Type B pancreatic cell (in vitro differentiated cells): ENCODE measurements around the gene NPTX1. TPM values are rescaled to one million over a fixed set of nuclear protein-coding genes. Genes with fewer than 3 reads are reported as not detected.

Experiments used
- DNase-seq: peaks from one replicate; pipeline ENCODE4 v3.0.0; 2021; ENCODE audit warnings: mixed read lengths; ENCODE audit not compliant: unreplicated experiment; ENCODE audit errors: extremely low spot score
- H3K27ac Mint-ChIP-seq: 2 replicates; pipeline ENCODE4 v1.8.0; 2021; ENCODE audit warnings: mild to moderate bottlenecking, mixed read lengths
- H3K27me3 Mint-ChIP-seq: 2 replicates; pipeline ENCODE4 v1.8.0; 2021; ENCODE audit warnings: mixed read lengths
- H3K36me3 Mint-ChIP-seq: 2 replicates; pipeline ENCODE4 v1.8.0; 2021; ENCODE audit warnings: mixed read lengths
- H3K4me1 Mint-ChIP-seq: one replicate; pipeline ENCODE4 v1.8.0; 2021; ENCODE audit warnings: mixed read lengths; ENCODE audit not compliant: unreplicated experiment
- H3K4me3 Mint-ChIP-seq: 2 replicates; pipeline ENCODE4 v1.8.0; 2021; ENCODE audit warnings: mild to moderate bottlenecking, mixed read lengths
- H3K9me3 Mint-ChIP-seq: 2 replicates; pipeline ENCODE4 v1.8.0; 2021; ENCODE audit warnings: mixed read lengths
- CTCF ChIP-seq: fragments of 200-600 bp; sonication (generic); conservative IDR thresholded peaks from 2 replicates; pipeline ENCODE4 v1.5.0; 2021; ENCODE audit warnings: antibody characterized with exemption, mild to moderate bottlenecking
- total RNA-seq: library from RNA; stranded (reverse); gene quantifications from 2 replicates; pipeline ENCODE4 v1.2.1, GENCODE V29; 2021; ENCODE audit warnings: low replicate concordance

The NPTX1 gene
- total RNA-seq, 1 donor from 2014 or later = 4.7 TPM

- Mint-ChIP-seq H3K4me1 (peaks cover 6% of the 10 kb centered on the region), H3K36me3 (no peaks in the 10 kb centered on the region), H3K27me3 (peaks cover 55% of the 10 kb centered on the region), H3K4me3 (no peak overlapping the region), H3K9me3 (no peaks in the 10 kb centered on the region), H3K27ac (no peak overlapping the region)
- no peak for DNase-seq
- no peak for TF ChIP-seq CTCF
These were observed 22.0 kb upstream of the NPTX1 start for GRCh38 chr17:80498242-80498919.

- H3K4me1 Mint-ChIP-seq = peaks cover 6% of the 10 kb centered on the region
- DNase-seq = no peak
- H3K27me3 Mint-ChIP-seq = peaks cover 59% of the 10 kb centered on the region
- no peak for TF ChIP-seq CTCF
- no peak overlapping the region for H3K27ac Mint-ChIP-seq
- H3K36me3 Mint-ChIP-seq = no peaks in the 10 kb centered on the region
- H3K9me3 Mint-ChIP-seq = no peaks in the 10 kb centered on the region
- no peak overlapping the region for H3K4me3 Mint-ChIP-seq
These were observed 21.4 kb upstream of the NPTX1 start for GRCh38 chr17:80497726-80498241.

- Mint-ChIP-seq H3K4me3 (no peak overlapping the region), H3K27ac (no peak overlapping the region), H3K27me3 (peaks cover 48% of the 10 kb centered on the region), H3K36me3 (no peaks in the 10 kb centered on the region), H3K9me3 (no peaks in the 10 kb centered on the region), H3K4me1 (peaks cover 12% of the 10 kb centered on the region)
- no peak for DNase-seq
- no peak for TF ChIP-seq CTCF
These were observed 18.1 kb upstream of the NPTX1 start for GRCh38 chr17:80494547-80494946.

GRCh38 chr17:80492343-80493136, 16.1 kb upstream of the NPTX1 start:
- H3K27ac Mint-ChIP-seq = no peak overlapping the region
- no peak for TF ChIP-seq CTCF
- no peaks in the 10 kb centered on the region for H3K9me3 Mint-ChIP-seq
- no peaks in the 10 kb centered on the region for H3K36me3 Mint-ChIP-seq
- no peak for DNase-seq
- H3K4me1 Mint-ChIP-seq = peaks cover 8% of the 10 kb centered on the region
- H3K27me3 Mint-ChIP-seq = peaks cover 41% of the 10 kb centered on the region
- no peak overlapping the region for H3K4me3 Mint-ChIP-seq

DNA sequence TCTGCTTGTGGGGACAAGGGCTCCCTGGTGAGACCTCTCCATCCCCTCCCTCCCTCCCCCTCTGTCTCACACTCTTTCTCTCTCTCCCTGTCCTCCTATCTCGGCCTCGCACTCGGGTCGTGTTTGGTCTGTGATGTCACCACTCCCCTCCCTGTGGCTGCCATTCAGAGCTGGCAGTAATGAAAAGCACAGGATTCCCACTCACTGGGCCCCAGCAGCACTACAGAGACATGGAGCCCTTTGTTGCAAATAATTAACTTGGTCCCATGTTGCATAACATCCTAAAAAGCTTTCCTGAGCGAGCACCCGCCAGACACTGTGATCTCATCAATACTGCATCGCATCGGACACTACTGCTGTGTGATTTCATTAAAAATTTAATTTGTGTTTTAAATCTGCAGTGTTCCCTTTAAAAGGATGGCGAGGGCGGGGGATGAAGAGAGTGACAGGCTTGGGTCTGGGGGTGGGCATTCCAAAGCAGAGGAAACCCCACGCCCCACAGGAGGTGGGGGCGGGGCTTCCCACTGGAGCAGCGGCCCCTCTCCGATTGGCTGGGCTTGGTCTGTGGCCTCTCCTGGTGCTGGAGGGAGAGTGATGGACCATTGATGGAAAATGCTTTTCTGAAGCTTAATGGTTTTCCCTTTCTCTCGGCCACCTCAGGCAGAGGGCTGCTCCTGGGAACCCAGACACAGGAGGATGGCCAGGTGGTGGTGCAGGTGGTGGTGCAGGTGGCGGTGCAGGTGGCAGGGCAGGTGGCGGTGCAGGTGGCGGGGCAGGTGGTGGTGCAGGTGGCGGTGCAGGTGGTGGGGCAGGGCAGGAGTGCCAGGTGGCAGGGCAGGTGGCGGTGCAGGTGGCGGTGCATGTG, 15.3 kb upstream of the NPTX1 start:
- H3K4me3 Mint-ChIP-seq = peak overlapping the region; percentile 34
- H3K4me1 Mint-ChIP-seq = peaks cover 8% of the 10 kb centered on the region
- H3K27ac Mint-ChIP-seq = peak overlapping the region; percentile 75
- no peak for DNase-seq
- H3K27me3 Mint-ChIP-seq = peaks cover 41% of the 10 kb centered on the region
- no peak for TF ChIP-seq CTCF
- H3K36me3 Mint-ChIP-seq = no peaks in the 10 kb centered on the region
- no peaks in the 10 kb centered on the region for H3K9me3 Mint-ChIP-seq
